T-cell (primary cell): ENCODE results near the gene ZXDC. TPM values are rescaled to one million over a fixed set of nuclear protein-coding genes. Genes with fewer than 3 reads are reported as not detected.
A peak's percentile ranks its signal among the peaks of the same experiment; 100 is the strongest.

Experiments
- ATAC-seq, 4 experiments: fragments of 200-7000 bp in 3 of 4; fragments of 150-1000 bp in 1 of 4; cut with Tn5 transposase; replicated peaks in 1 of 4; 1 replicate in 3 of 4; 2 replicates in 1 of 4; pipeline ENCODE4 v1.10.0; 2021; ENCODE audit warnings: moderate library complexity in 3 of 4, mild to moderate bottlenecking in 2 of 4, moderate number of reproducible peaks in 1 of 4
- CTCF ChIA-PET, 2 donors: fragments of 300-600 bp; sonication (Branson Sonifier 250); formaldehyde crosslinking; loops; one replicate each; lab custom pipeline; 2022; ENCODE audit warnings: antibody characterized with exemption in 2 of 2; lab: Charles Lee
- POLR2A ChIA-PET, 2 donors: fragments of 300-600 bp; sonication (Branson Sonifier 250); formaldehyde crosslinking; loops; one replicate each; lab custom pipeline; 2022; ENCODE audit warnings: antibody characterized with exemption in 2 of 2; lab: Charles Lee
- DNase-seq, 35 experiments: peaks; one replicate each; pipeline versions ENCODE4 v3.0.0 to v3.0.0-alpha.2; 2013 to 2023
- H3K27ac ChIP-seq: one replicate; pipeline ENCODE4 v1.5.1; 2013; ENCODE audit warnings: low read length
- H3K27me3 ChIP-seq, 2 experiments: replicated peaks in 1 of 2; 1 replicate in 1 of 2; 2 replicates in 1 of 2; pipeline versions ENCODE4 v1.6.1 to v1.7.0; 2013; ENCODE audit warnings: low read length in 1 of 2, mixed read lengths in 1 of 2; ENCODE audit not compliant: control insufficient read depth in 2 of 2, insufficient read depth in 2 of 2; ENCODE audit errors: extremely low read depth in 1 of 2
- H3K36me3 ChIP-seq, 2 donors: 1 replicate in 1 of 2; 2 replicates in 1 of 2; pipeline versions ENCODE4 v1.6.1 to v1.7.0; 2013; ENCODE audit warnings: low read length in 1 of 2; ENCODE audit not compliant: control insufficient read depth in 2 of 2, insufficient read depth in 1 of 2; ENCODE audit errors: extremely low read depth in 1 of 2
- H3K4me1 ChIP-seq, 2 experiments: 1 replicate in 1 of 2; 2 replicates in 1 of 2; pipeline versions ENCODE4 v1.6.1 to v1.7.0; 2013; ENCODE audit warnings: low read length in 2 of 2, mixed read lengths in 1 of 2; ENCODE audit not compliant: insufficient read depth in 2 of 2, control insufficient read depth in 1 of 2; ENCODE audit errors: extremely low read depth in 1 of 2
- H3K4me3 ChIP-seq, 2 donors: 1 replicate in 1 of 2; 2 replicates in 1 of 2; pipeline versions ENCODE4 v1.5.1 to v1.7.0; 2013; ENCODE audit warnings: mild to moderate bottlenecking in 2 of 2, low read length in 1 of 2, moderate library complexity in 1 of 2; ENCODE audit not compliant: control insufficient read depth in 1 of 2; ENCODE audit errors: extremely low read depth in 1 of 2
- H3K9me3 ChIP-seq: 2 replicates; pipeline ENCODE4 v1.7.0; 2013
- H3K27ac Mint-ChIP-seq, 2 donors: one replicate each; pipeline ENCODE4 v1.8.0; 2020 to 2021; ENCODE audit warnings: mild to moderate bottlenecking in 2 of 2, mixed read lengths in 2 of 2
- H3K27me3 Mint-ChIP-seq, 2 donors: one replicate each; pipeline ENCODE4 v1.8.0; 2021 to 2022; ENCODE audit warnings: mixed read lengths in 2 of 2
- H3K36me3 Mint-ChIP-seq: one replicate; pipeline ENCODE4 v1.8.0; 2021; ENCODE audit warnings: mixed read lengths
- H3K4me1 Mint-ChIP-seq, 3 donors: one replicate each; pipeline ENCODE4 v1.8.0; 2020 to 2022; ENCODE audit warnings: mixed read lengths in 3 of 3, mild to moderate bottlenecking in 1 of 3
- H3K4me3 Mint-ChIP-seq, 3 donors: one replicate each; pipeline ENCODE4 v1.8.0; 2020 to 2022; ENCODE audit warnings: mild to moderate bottlenecking in 3 of 3, mixed read lengths in 3 of 3, moderate library complexity in 3 of 3
- H3K9me3 Mint-ChIP-seq, 3 donors: one replicate each; pipeline ENCODE4 v1.8.0; 2020 to 2022; ENCODE audit warnings: mixed read lengths in 3 of 3
- WGBS: methylation state at CpG from one replicate; pipeline ENCODE4 v1.1.5; 2013; ENCODE audit warnings: missing lambda C conversion rate; ENCODE audit not compliant: insufficient coverage; 5-methylcytosine and 5-hydroxymethylcytosine counted together
- total RNA-seq, 35 experiments: library from RNA in 6 of 35; stranded (reverse) in 6 of 35; fragments of 120-200 nt in 1 of 35; gene quantifications; one replicate each; pipeline versions ENCODE4 v1.2.1 to v1.2.4 and lab custom pipeline; 2013 to 2026

The ZXDC gene, protein sequence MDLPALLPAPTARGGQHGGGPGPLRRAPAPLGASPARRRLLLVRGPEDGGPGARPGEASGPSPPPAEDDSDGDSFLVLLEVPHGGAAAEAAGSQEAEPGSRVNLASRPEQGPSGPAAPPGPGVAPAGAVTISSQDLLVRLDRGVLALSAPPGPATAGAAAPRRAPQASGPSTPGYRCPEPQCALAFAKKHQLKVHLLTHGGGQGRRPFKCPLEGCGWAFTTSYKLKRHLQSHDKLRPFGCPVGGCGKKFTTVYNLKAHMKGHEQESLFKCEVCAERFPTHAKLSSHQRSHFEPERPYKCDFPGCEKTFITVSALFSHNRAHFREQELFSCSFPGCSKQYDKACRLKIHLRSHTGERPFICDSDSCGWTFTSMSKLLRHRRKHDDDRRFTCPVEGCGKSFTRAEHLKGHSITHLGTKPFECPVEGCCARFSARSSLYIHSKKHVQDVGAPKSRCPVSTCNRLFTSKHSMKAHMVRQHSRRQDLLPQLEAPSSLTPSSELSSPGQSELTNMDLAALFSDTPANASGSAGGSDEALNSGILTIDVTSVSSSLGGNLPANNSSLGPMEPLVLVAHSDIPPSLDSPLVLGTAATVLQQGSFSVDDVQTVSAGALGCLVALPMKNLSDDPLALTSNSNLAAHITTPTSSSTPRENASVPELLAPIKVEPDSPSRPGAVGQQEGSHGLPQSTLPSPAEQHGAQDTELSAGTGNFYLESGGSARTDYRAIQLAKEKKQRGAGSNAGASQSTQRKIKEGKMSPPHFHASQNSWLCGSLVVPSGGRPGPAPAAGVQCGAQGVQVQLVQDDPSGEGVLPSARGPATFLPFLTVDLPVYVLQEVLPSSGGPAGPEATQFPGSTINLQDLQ
- total RNA-seq (10 to 100 TPM; 57.6 to 68.7 (median 61.8) TPM), total RNA-seq (lab: John Stamatoyannopoulos, UW) (30.3 to 110 (median 79.8) reads per million in 29 experiments)
- total RNA-seq (2013) = 31.8 TPM

DNA sequence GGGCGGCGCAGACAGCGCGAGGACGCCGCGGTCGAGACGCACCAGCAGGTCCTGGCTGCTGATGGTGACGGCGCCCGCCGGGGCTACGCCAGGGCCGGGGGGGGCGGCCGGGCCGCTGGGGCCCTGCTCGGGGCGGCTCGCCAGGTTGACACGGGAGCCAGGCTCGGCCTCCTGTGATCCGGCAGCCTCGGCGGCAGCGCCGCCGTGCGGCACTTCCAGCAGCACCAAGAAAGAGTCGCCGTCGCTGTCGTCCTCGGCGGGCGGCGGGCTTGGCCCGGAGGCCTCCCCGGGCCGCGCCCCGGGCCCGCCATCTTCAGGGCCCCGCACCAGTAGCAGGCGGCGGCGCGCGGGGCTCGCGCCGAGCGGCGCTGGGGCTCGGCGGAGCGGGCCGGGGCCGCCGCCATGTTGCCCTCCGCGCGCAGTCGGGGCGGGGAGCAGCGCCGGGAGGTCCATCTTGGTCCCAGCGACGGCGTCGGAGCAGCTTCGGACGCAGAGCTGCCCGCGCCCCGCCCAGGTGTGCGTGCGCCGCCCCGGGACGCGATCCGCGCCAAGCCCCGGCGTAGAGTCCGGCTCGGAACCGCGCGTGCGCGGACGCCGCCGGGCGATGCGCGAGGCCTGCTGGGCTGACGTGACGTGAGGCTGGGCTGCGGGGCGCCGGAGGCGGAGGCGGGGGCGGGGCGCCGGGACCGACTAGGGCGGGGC lies at the start of gene ZXDC:
TSS of gene ZXDC (minus strand) at position 479 of the 702 bp plus-strand sequence. CDS start at position 453, 26 bp downstream.
- ChIA-PET POLR2A (interaction anchor here (0.6 kb wide), 2 partner anchors 50 to 508 kb away, joined by 3 to 4 read pairs; no protein-coding TSS in a partner anchor), CTCF (no interaction called here)
- Histone ChIP-seq H3K9me3 (no peaks in the 10 kb centered on the region), H3K27ac (peak within 1 kb of the TSS; percentile 81), H3K4me3 (peak within 1 kb of the TSS; percentile 73 to 89), H3K27me3 (no peaks in the 10 kb centered on the region), H3K4me1 (peaks cover 20 to 41% of the 10 kb centered on the region in 2 experiments), H3K36me3 (peaks cover 0 to 18% of the 10 kb centered on the region in 2 donors)
- ATAC-seq (peak; percentile 83 to 88 (median 87)), DNase-seq (peak; percentile 78 to 96 (median 88))
- peak within 1 kb of the TSS; percentile 71 to 91 (median 87) for H3K4me3 Mint-ChIP-seq
- H3K9me3 Mint-ChIP-seq = no peaks in the 10 kb centered on the region
- H3K27ac Mint-ChIP-seq = peak within 1 kb of the TSS; percentile 74 to 85
- WGBS = under 1% methylated on average over 112 of the region's 112 CpGs
- H3K27me3 Mint-ChIP-seq = no peaks in the 10 kb centered on the region
- H3K4me1 Mint-ChIP-seq = peaks cover 40 to 49% (median 45%) of the 10 kb centered on the region in 3 donors
- H3K36me3 Mint-ChIP-seq = peaks cover 21% of the 10 kb centered on the region

DNA sequence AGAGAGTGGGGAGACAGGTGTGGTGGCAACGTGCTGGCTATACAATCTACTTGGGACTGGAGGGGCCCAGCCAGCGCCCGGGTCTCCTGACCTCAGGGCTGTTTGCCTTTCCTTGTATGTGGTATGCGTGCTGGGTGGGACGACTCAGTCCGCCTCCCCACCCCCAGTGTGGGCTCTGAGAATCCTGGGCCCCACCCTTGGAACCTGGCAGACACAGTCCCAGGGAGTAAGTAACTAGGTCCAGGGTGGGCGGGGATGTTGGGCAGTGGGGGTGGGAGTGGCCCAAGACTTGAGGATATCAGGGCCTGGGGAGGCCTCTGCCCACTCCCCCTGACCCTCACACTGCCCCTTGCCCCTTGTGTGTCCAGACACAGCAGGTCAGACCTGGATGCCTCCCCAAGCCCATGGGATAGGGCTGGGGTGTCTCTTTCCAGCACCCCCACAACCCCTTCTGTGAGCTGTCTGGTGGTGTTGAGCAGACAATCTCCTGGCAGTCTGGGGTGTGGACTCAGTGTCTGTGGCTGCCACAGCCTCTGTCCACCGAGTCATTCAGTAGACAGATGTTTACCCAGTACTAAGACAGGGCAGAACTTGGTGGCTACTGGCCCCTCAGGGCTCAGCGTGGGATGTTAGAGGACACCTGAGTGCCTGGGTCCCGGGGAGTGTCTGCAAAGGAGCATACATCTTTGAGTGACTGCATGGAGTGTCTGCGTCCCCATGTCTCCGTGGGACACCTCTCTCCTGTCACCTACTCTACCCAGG lies 49.6 kb upstream of the ZXDC start:
- no peaks in the 10 kb centered on the region for H3K36me3 ChIP-seq
- no peaks in the 10 kb centered on the region for H3K4me1 Mint-ChIP-seq
- ATAC-seq (no peak), DNase-seq (no peak)
- no peaks in the 10 kb centered on the region for H3K9me3 Mint-ChIP-seq
- H3K27me3 ChIP-seq = peaks cover 0 to 50% of the 10 kb centered on the region in 2 experiments
- peaks cover 12 to 24% of the 10 kb centered on the region in 2 donors for H3K27me3 Mint-ChIP-seq
- H3K4me1 ChIP-seq = peaks cover 0 to 7% of the 10 kb centered on the region in 2 experiments
- no peak overlapping the region for H3K4me3 ChIP-seq
- H3K4me3 Mint-ChIP-seq = no peak overlapping the region
- H3K9me3 ChIP-seq = no peaks in the 10 kb centered on the region
- ChIA-PET POLR2A (no interaction called here), CTCF (no interaction called here)
- H3K27ac Mint-ChIP-seq = no peak overlapping the region
- no peaks in the 10 kb centered on the region for H3K36me3 Mint-ChIP-seq
- H3K27ac ChIP-seq = no peak overlapping the region
- WGBS = 77% methylated on average over 5 of the region's 12 CpGs

DNA sequence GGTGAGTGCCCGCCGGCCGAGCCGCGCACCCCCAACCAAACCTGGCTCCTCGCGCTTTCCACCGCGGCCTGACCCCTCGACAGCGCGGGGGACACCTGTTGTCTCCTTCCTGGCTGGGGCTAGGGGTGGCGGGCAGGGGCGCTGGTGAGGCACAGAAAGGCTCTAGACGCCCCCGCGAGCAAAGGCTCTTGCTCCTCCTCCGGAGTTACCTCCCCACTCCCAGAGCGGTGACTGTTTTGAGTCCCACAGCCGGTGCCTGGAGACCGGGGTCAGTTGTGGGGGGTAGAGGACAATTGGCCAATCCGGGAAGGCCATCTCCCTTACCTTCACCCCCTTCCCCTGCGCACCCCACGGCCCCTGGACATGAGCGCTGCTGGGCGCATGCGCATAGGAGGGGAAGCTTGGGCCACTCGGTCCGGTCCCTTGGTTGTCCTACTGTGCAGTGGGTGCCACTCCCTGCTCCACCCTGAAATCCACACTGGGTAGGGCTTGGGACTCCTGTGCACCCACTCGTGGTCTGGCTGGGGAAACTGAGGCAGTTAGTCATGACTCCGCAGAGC lies 48.8 kb upstream of the ZXDC start:
- under 1% methylated on average over 16 of the region's 31 CpGs for WGBS
- Mint-ChIP-seq H3K9me3 (no peaks in the 10 kb centered on the region), H3K36me3 (no peaks in the 10 kb centered on the region), H3K27ac (no peak overlapping the region), H3K4me1 (no peaks in the 10 kb centered on the region), H3K4me3 (peak overlapping the region in 1 of 3 donors; percentile 12), H3K27me3 (peaks cover 12 to 24% of the 10 kb centered on the region in 2 donors)
- Histone ChIP-seq H3K4me1 (peaks cover 0 to 7% of the 10 kb centered on the region in 2 experiments), H3K4me3 (no peak overlapping the region), H3K27ac (no peak overlapping the region), H3K27me3 (peaks cover 0 to 44% of the 10 kb centered on the region in 2 experiments), H3K36me3 (no peaks in the 10 kb centered on the region), H3K9me3 (no peaks in the 10 kb centered on the region)
- CTCF ChIA-PET = no interaction called here
- ATAC-seq = no peak
- DNase-seq = no peak
- POLR2A ChIA-PET = no interaction called here

DNA sequence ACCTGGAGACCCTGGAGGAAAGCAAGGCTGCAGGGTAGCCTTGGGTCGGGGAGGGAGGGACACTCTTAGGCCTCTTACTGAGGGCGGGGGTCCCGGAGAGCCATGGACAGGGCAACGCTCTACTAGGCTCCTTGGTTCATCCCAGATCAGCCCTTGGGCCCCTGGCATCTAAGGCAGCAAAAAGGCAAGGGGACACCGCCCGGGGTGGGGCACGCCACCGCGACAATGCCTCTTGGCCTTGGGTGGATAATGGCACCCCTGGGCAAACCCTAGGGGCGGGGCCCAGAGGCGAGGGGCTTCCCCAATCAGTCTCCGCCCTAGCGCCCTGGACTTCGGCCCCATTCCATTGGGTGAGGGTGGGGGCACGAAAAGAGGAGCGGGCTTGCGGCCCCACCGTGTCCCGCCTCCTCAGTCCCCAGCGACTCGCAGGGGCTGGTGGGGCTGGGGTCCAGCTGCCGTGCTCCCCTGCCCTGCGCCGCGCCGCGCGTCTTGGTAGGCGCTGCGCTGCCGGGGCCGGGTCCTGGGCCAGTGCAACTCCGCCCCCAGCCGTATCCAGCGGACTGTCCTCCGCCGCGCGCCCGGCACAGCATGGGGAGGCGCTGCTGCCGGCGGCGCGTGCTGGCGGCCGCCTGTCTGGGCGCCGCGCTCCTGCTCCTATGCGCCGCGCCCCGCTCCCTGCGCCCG lies 48.2 kb upstream of the ZXDC start, which contains the start of gene CHST13:
TSS of gene CHST13 (plus strand) at position 411 of the 684 bp plus-strand sequence. CDS start at position 589, 178 bp downstream.
- Mint-ChIP-seq H3K9me3 (no peaks in the 10 kb centered on the region), H3K36me3 (no peaks in the 10 kb centered on the region), H3K27ac (no peak within 1 kb of the TSS), H3K27me3 (peaks cover 12 to 24% of the 10 kb centered on the region in 2 donors), H3K4me3 (peak within 1 kb of the TSS in 1 of 3 donors; percentile 12), H3K4me1 (no peaks in the 10 kb centered on the region)
- peaks cover 0 to 44% of the 10 kb centered on the region in 2 experiments for H3K27me3 ChIP-seq
- no peaks in the 10 kb centered on the region for H3K9me3 ChIP-seq
- ChIA-PET POLR2A (no interaction called here), CTCF (interaction anchor here in 1 of 2 donors (0.7 kb wide), 3 partner anchors 345 to 511 kb away, joined by 3 to 6 read pairs (median 6); no protein-coding TSS in a partner anchor)
- ATAC-seq (no peak), DNase-seq (peak in 1 of 35 experiments; percentile 10)
- peaks cover 0 to 7% of the 10 kb centered on the region in 2 experiments for H3K4me1 ChIP-seq
- H3K4me3 ChIP-seq = no peak within 1 kb of the TSS
- 12% methylated on average over 56 of the region's 56 CpGs for WGBS
- no peak within 1 kb of the TSS for H3K27ac ChIP-seq
- no peaks in the 10 kb centered on the region for H3K36me3 ChIP-seq

DNA sequence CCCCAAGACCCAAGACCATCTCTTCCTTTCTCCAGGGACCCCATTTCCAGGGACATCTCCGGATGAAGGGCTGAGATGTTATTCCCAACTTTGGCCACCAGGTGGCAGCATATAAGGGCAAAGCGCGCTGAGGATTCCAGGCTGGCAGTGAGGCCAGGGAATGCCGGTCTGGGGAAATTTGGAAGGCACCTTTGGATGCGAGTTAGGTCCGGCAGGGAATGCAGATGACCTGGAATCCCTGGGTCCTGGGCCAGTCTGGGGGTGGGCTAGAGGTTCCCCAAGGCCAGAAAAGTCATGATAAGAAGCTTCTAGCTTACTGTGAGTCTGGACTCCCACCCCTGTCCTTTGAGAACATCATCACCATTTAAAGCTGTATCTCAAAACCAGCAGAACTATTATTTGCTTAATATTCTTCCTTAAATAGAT lies 46.7 kb upstream of the ZXDC start:
- Mint-ChIP-seq H3K4me1 (no peaks in the 10 kb centered on the region), H3K27me3 (peaks cover 12 to 24% of the 10 kb centered on the region in 2 donors), H3K4me3 (no peak overlapping the region), H3K36me3 (no peaks in the 10 kb centered on the region), H3K9me3 (no peaks in the 10 kb centered on the region), H3K27ac (no peak overlapping the region)
- DNase-seq (peak in 22 of 35 experiments; percentile 4 to 57 (median 28)), ATAC-seq (peak in 3 of 4 experiments; percentile 24 to 41 (median 25))
- ChIA-PET CTCF (interaction anchor here (0.5 to 1.1 kb wide), 11 partner anchors 28 to 1632 kb away, joined by 3 to 5 read pairs (median 3); no protein-coding TSS in a partner anchor), POLR2A (no interaction called here)
- peaks cover 0 to 57% of the 10 kb centered on the region in 2 experiments for H3K27me3 ChIP-seq
- H3K9me3 ChIP-seq = no peaks in the 10 kb centered on the region
- peaks cover 0 to 7% of the 10 kb centered on the region in 2 experiments for H3K4me1 ChIP-seq
- H3K27ac ChIP-seq = no peak overlapping the region
- 2% methylated on average over 6 of the region's 6 CpGs for WGBS
- H3K36me3 ChIP-seq = no peaks in the 10 kb centered on the region
- no peak overlapping the region for H3K4me3 ChIP-seq
